A673 (cell line): ENCODE measurements around the gene CHAT.

Experiments
- CTCF ChIP-seq: fragments of 300-800, 200-600 bp; sonication (generic); conservative IDR thresholded peaks from 2 replicates; pipeline ENCODE4 v1.5.1; 2017; ENCODE audit warnings: low read depth, mild to moderate bottlenecking, antibody characterized with exemption, low read length, moderate library complexity, mixed read lengths
- EZH2 ChIP-seq: fragments of 200-600 bp; sonication (generic); IDR thresholded peaks from 2 replicates; pipeline ENCODE4 v1.6.1; 2017; ENCODE audit warnings: borderline replicate concordance, low read depth, mild to moderate bottlenecking, mixed read lengths, antibody characterized with exemption, low read length; ENCODE audit not compliant: poor library complexity, severe bottlenecking

GRCh38 chr10:49575489-49576072, 38.3 kb upstream of the CHAT start:
- TF ChIP-seq CTCF: no peak
- no peak for TF ChIP-seq EZH2
